Renal cortical epithelial cell (primary cell): ENCODE measurements around the gene MANSC1. TPM values are rescaled to one million over a fixed set of nuclear protein-coding genes. Genes with fewer than 3 reads are reported as not detected.

Source experiments
- total RNA-seq: library from RNA; depleted of rRNA; stranded (reverse); fragments of >200 nt; gene quantifications from 2 replicates; pipeline ENCODE4 v1.2.3, GENCODE V29; 2014

MANSC1 gene
- total RNA-seq, 1 donor from 2014 or later = 1.8 TPM

Other genes with a start within 250 kb of the MANSC1 start
- 25.9 and 79.1 TPM in 2 replicates for gene LRP6, start 83.2 kb downstream of the MANSC1 start, total RNA-seq
- 10.0 and 12.0 TPM in 2 replicates for gene BORCS5, start 6.8 kb upstream of the MANSC1 start, total RNA-seq
- 22.4 and 24.7 TPM in 2 replicates for gene DUSP16, start 212.6 kb upstream of the MANSC1 start, total RNA-seq